ENCODE data around the gene ATP10A.
A peak's percentile ranks its signal among the peaks of the same experiment; 100 is the strongest.

The ATP10A gene

GRCh38 chr15:25783134-25783533, 80.0 kb downstream of the ATP10A start:
- POLR2A ChIA-PET (ENCODE audit: low non-redundant PET), result no interaction called here
- DNase-seq (ENCODE audit: low spot score), result no peak
- H3K27ac ChIP-seq, result no peak overlapping the region
- CTCF ChIA-PET, result interaction anchor here (0.6 kb wide), 1 partner anchor 225 kb away, joined by 3 read pairs; no protein-coding TSS in a partner anchor
- TF ChIP-seq CTCF (conservative IDR thresholded peaks at IDR 0.05; ENCODE audit: low read depth), result no peak

- DNase-seq (ENCODE audit: low spot score), result no peak
- no peak overlapping the region for H3K27ac ChIP-seq
- CTCF ChIA-PET, result no interaction called here
- no peak for TF ChIP-seq CTCF (conservative IDR thresholded peaks at IDR 0.05; ENCODE audit: low read depth)
- POLR2A ChIA-PET (ENCODE audit: low non-redundant PET), result no interaction called here
Measured at GRCh38 chr15:25780479-25781255, 82.5 kb downstream of the ATP10A start.

GRCh38 chr15:25778161-25778560, 85.0 kb downstream of the ATP10A start:
- H3K27ac ChIP-seq, result no peak overlapping the region
- ChIA-PET CTCF (no interaction called here), POLR2A (ENCODE audit: low non-redundant PET) (no interaction called here)
- TF ChIP-seq CTCF (conservative IDR thresholded peaks at IDR 0.05; ENCODE audit: low read depth), result no peak
- DNase-seq (ENCODE audit: low spot score), result no peak

GRCh38 chr15:25777037-25777436, 86.1 kb downstream of the ATP10A start:
- POLR2A ChIA-PET (ENCODE audit: low non-redundant PET), result no interaction called here
- no peak for TF ChIP-seq CTCF (conservative IDR thresholded peaks at IDR 0.05; ENCODE audit: low read depth)
- DNase-seq (ENCODE audit: low spot score), result no peak
- no peak overlapping the region for H3K27ac ChIP-seq
- CTCF ChIA-PET, result no interaction called here

GRCh38 chr15:25776071-25776746, 86.9 kb downstream of the ATP10A start:
- ChIA-PET CTCF (no interaction called here), POLR2A (ENCODE audit: low non-redundant PET) (no interaction called here)
- DNase-seq (ENCODE audit: low spot score), result no peak
- peak overlapping the region; percentile 59 for H3K27ac ChIP-seq
- no peak for TF ChIP-seq CTCF (conservative IDR thresholded peaks at IDR 0.05; ENCODE audit: low read depth)

GRCh38 chr15:25775317-25775912, 87.7 kb downstream of the ATP10A start:
- ChIA-PET CTCF (no interaction called here), POLR2A (ENCODE audit: low non-redundant PET) (no interaction called here)
- H3K27ac ChIP-seq, result peak overlapping the region; percentile 59
- DNase-seq (ENCODE audit: low spot score), result peak; percentile 20
- no peak for TF ChIP-seq CTCF (conservative IDR thresholded peaks at IDR 0.05; ENCODE audit: low read depth)
